Measurements from ENCODE around the gene EHBP1L1. TPM values are rescaled to one million over a fixed set of nuclear protein-coding genes. Genes with fewer than 3 reads are reported as not detected.

The EHBP1L1 gene
- polyA plus RNA-seq, 3 donors, result 29.6 to 507 (median 42.6) TPM

GRCh38 chr11:65586247-65586630, 10.4 kb downstream of the EHBP1L1 start:
- H3K4me1 Mint-ChIP-seq, result peaks cover 60% of the 10 kb centered on the region
- H3K36me3 ChIP-seq (replicated peaks in 1 of 2; ENCODE audit: control insufficient read depth in 1 of 2, insufficient read depth in 2 of 2, low read length in 2 of 2), result peaks cover 65 to 71% of the 10 kb centered on the region in 2 donors

GRCh38 chr11:65586676-65587075, 10.8 kb downstream of the EHBP1L1 start:
- Histone ChIP-seq H3K27ac (ENCODE audit: low read depth in 1 of 2, low read length in 2 of 2) (peak overlapping the region; percentile 86 to 89), H3K27me3 (ENCODE audit: control insufficient read depth in 2 of 2, insufficient read depth in 2 of 2, low read length in 2 of 2) (no peaks in the 10 kb centered on the region), H3K36me3 (replicated peaks in 1 of 2; ENCODE audit: control insufficient read depth in 1 of 2, insufficient read depth in 2 of 2, low read length in 2 of 2) (peaks cover 64 to 70% of the 10 kb centered on the region in 2 donors), H3K9ac (ENCODE audit: insufficient read depth, low read length, poor library complexity, severe bottlenecking) (peak overlapping the region; percentile 51), H3K79me2 (ENCODE audit: insufficient read depth, low read length) (peaks cover 78% of the 10 kb centered on the region), H4K20me1 (ENCODE audit: insufficient read depth, low read length) (peaks cover 97% of the 10 kb centered on the region), H2AFZ (ENCODE audit: insufficient read depth, low read depth, low read length, poor library complexity, severe bottlenecking) (no peak overlapping the region), H3K4me1 (ENCODE audit: control insufficient read depth in 1 of 2, insufficient read depth in 2 of 2, low read length in 2 of 2) (peaks cover 44 to 61% of the 10 kb centered on the region in 2 donors), H3K4me3 (replicated peaks in 1 of 3; ENCODE audit: low read depth in 2 of 3, low read length in 3 of 3) (peak overlapping the region; percentile 7 to 74 (median 30)), H3K9me3 (replicated peaks in 1 of 2; ENCODE audit: control insufficient read depth in 1 of 2, insufficient read depth in 1 of 2, low read length in 2 of 2) (no peaks in the 10 kb centered on the region), H3K4me2 (replicated peaks; ENCODE audit: extremely low read depth, low read length, poor library complexity, severe bottlenecking) (peak overlapping the region; percentile 82)
- TF ChIP-seq CTCF (IDR thresholded peaks at IDR 0.05), result no peak
- DNase-seq, result no peak
- peak overlapping the region; percentile 91 to 98 (median 95) for H3K27ac Mint-ChIP-seq
- intact Hi-C loops (cut with micrococcal nuclease), result no loop called here
- H3K9me3 Mint-ChIP-seq, result no peaks in the 10 kb centered on the region
- peaks cover 60 to 79% of the 10 kb centered on the region in 2 donors for H3K36me3 Mint-ChIP-seq
- peaks cover 0 to 2% (median 0%) of the 10 kb centered on the region in 3 donors for H3K27me3 Mint-ChIP-seq (ENCODE audit: low read depth in 3 of 3)
- WGBS (ENCODE audit: insufficient coverage), result 74% methylated on average over 2 of the region's 2 CpGs
- H3K4me1 Mint-ChIP-seq, result peaks cover 62% of the 10 kb centered on the region
- H3K4me3 Mint-ChIP-seq, result peak overlapping the region; percentile 73 to 87

More at GRCh38 chr11:65586247-65586630, 10.4 kb downstream of the EHBP1L1 start:
- WGBS (ENCODE audit: insufficient coverage), result 63% methylated on average over 4 of the region's 4 CpGs
- Histone ChIP-seq H3K27ac (ENCODE audit: low read depth in 1 of 2, low read length in 2 of 2) (peak overlapping the region; percentile 86 to 89), H3K4me2 (replicated peaks; ENCODE audit: extremely low read depth, low read length, poor library complexity, severe bottlenecking) (peak overlapping the region; percentile 82), H3K4me3 (replicated peaks in 1 of 3; ENCODE audit: low read depth in 2 of 3, low read length in 3 of 3) (peak overlapping the region in 2 of 3 experiments; percentile 30 to 74), H3K79me2 (ENCODE audit: insufficient read depth, low read length) (peaks cover 82% of the 10 kb centered on the region), H3K9me3 (replicated peaks in 1 of 2; ENCODE audit: control insufficient read depth in 1 of 2, insufficient read depth in 1 of 2, low read length in 2 of 2) (no peaks in the 10 kb centered on the region), H3K4me1 (ENCODE audit: control insufficient read depth in 1 of 2, insufficient read depth in 2 of 2, low read length in 2 of 2) (peaks cover 44 to 61% of the 10 kb centered on the region in 2 donors), H4K20me1 (ENCODE audit: insufficient read depth, low read length) (peaks cover 97% of the 10 kb centered on the region), H2AFZ (ENCODE audit: insufficient read depth, low read depth, low read length, poor library complexity, severe bottlenecking) (no peak overlapping the region), H3K9ac (ENCODE audit: insufficient read depth, low read length, poor library complexity, severe bottlenecking) (peak overlapping the region; percentile 51), H3K27me3 (ENCODE audit: control insufficient read depth in 2 of 2, insufficient read depth in 2 of 2, low read length in 2 of 2) (no peaks in the 10 kb centered on the region)
- intact Hi-C loops (cut with micrococcal nuclease), result no loop called here
- Mint-ChIP-seq H3K9me3 (no peaks in the 10 kb centered on the region), H3K36me3 (peaks cover 60 to 79% of the 10 kb centered on the region in 2 donors), H3K27me3 (ENCODE audit: low read depth in 3 of 3) (peaks cover 0 to 2% (median 0%) of the 10 kb centered on the region in 3 donors), H3K4me3 (peak overlapping the region; percentile 73 to 87), H3K27ac (peak overlapping the region; percentile 91 to 98 (median 95))
- no peak for DNase-seq
- TF ChIP-seq CTCF (IDR thresholded peaks at IDR 0.05), result no peak
